ENCODE measurements around the gene RAET1E. TPM values are rescaled to one million over a fixed set of nuclear protein-coding genes. Genes with fewer than 3 reads are reported as not detected.

Gene RAET1E
- 0.06 TPM in 1 of 2 replicates, not detected in the other for total RNA-seq

GRCh38 chr6:149897855-149898744, at the start of gene RAET1E:
Gene RAET1E (minus strand): TSS chr6:149898113. CDS start chr6:149890901, 7,212 bp downstream.

DNA sequence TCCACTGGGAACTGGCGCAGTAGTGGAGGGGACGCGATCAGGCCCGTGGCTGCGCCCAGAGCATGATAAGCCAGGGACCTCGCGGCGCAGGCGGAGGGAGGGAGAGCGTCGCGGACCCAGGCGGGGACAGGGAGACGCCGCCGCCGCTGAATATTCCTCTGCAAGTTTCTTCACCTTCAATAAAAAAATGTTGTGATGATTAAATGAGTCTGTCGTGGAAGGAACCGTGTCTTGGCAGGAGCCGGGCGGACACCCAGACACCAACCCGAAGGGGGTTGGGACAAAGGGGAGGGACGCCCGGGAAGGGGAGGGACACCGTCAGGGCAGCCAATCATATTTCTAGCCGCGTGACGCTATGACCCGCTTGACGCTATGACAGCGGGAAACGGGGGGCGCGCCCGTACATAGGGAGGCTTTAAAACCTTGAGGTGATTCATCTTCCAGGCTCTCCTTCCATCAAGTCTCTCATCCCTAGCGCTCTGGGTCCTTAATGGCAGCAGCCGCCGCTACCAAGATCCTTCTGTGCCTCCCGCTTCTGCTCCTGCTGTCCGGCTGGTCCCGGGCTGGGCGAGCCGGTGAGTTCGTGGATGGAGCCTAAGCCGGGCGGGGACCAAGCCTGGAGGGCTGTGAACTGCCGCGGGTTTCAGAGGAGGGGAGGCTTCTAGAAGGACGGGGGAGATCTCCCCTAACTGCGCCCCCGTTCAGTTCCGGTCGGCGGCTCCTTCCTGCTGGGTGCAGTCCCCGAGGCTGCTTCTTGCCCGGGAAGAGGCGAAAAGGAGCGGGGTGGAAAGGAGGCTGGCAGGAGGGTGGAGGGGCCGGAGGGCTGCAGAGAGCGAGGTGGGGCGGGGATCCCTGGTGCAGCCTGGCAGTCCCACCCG, 43.9 kb upstream of the RAET1E start, which contains the start of gene ULBP2:
Gene ULBP2 (plus strand): TSS at position 432 of the 878 bp plus-strand sequence. CDS start 59 bp downstream, at position 491.

GRCh38 chr6:149922642-149923326, 24.9 kb upstream of the RAET1E start, which contains the start of gene RAET1G:
Gene RAET1G (minus strand): TSS chr6:149923121. CDS start chr6:149923010, 111 bp downstream.

GRCh38 chr6:149863698-149864577, 34.0 kb downstream of the RAET1E start, which contains the start of gene LRP11:
Gene LRP11 (minus strand): TSS chr6:149864359. CDS start chr6:149864020, 339 bp downstream.

Other genes starting within 250 kb of the RAET1E start
- 10.7 and 27.5 TPM in 2 replicates for gene KATNA1, start 249.4 kb downstream of the RAET1E start, total RNA-seq
- gene LATS1, start 180.0 kb downstream of the RAET1E start, total RNA-seq = 12.5 and 17.7 TPM in 2 replicates
- 24.4 and 27.1 TPM in 2 replicates for gene NUP43, start 151.6 kb downstream of the RAET1E start, total RNA-seq
- gene PCMT1, start 148.4 kb downstream of the RAET1E start, total RNA-seq = 91.9 and 98.0 TPM in 2 replicates
- 26.2 and 44.3 TPM in 2 replicates for gene LRP11, start 33.8 kb downstream of the RAET1E start, total RNA-seq
- gene RAET1G, start 25.0 kb upstream of the RAET1E start, total RNA-seq = 1.9 and 2.8 TPM in 2 replicates
- gene ULBP2, start 43.9 kb upstream of the RAET1E start, total RNA-seq = 0.62 and 1.8 TPM in 2 replicates
- gene ULBP1, start 65.8 kb upstream of the RAET1E start, total RNA-seq = 0.06 and 0.10 TPM in 2 replicates
- gene RAET1L, start 127.4 kb upstream of the RAET1E start, total RNA-seq = not detected in 2 replicates
- gene ULBP3, start 171.0 kb upstream of the RAET1E start, total RNA-seq = 3.0 and 3.2 TPM in 2 replicates
- 1.2 TPM in 1 of 2 replicates, not detected in the other for gene PPP1R14C, start 244.9 kb upstream of the RAET1E start, total RNA-seq

Data from cardiac ventricle fibroblast (primary cell).